Stimulated activated naive B cell treated with anti-CD40 and anti-IgM and Interleukin-4, amounts not matched to agents 10 μg/mL and 1 μg/mL and 100 μg/mL, for 72 hours (primary cell): ENCODE results near the gene FZD2.
"Not testable (repeated sequence)": the region's sequence is repeated elsewhere in the genome, so short reads cannot be mapped to it uniquely, and the experiment has no call there.

Source experiments
- ATAC-seq, 2 donors: fragments of 150-1000 bp; cut with Tn5 transposase; replicated peaks; 2 replicates each; pipeline ENCODE4 v1.10.0; 2021; ENCODE audit warnings: moderate library complexity in 1 of 2
- DNase-seq: peaks from one replicate; pipeline ENCODE4 v3.0.0; 2021
- H3K27ac Mint-ChIP-seq: one replicate; pipeline ENCODE4 v1.8.0; 2022; ENCODE audit warnings: mild to moderate bottlenecking, mixed read lengths
- H3K27me3 Mint-ChIP-seq, 2 donors: one replicate each; pipeline ENCODE4 v1.8.0; 2022; ENCODE audit warnings: mixed read lengths in 2 of 2
- H3K36me3 Mint-ChIP-seq, 2 donors: one replicate each; pipeline ENCODE4 v1.8.0; 2022; ENCODE audit warnings: mixed read lengths in 2 of 2, mild to moderate bottlenecking in 1 of 2
- H3K4me1 Mint-ChIP-seq, 2 donors: one replicate each; pipeline ENCODE4 v1.8.0; 2022; ENCODE audit warnings: mixed read lengths in 2 of 2, mild to moderate bottlenecking in 1 of 2
- H3K4me3 Mint-ChIP-seq, 2 donors: one replicate each; pipeline ENCODE4 v1.8.0; 2022; ENCODE audit warnings: mild to moderate bottlenecking in 2 of 2, mixed read lengths in 2 of 2, moderate library complexity in 1 of 2
- H3K9me3 Mint-ChIP-seq, 2 donors: one replicate each; pipeline ENCODE4 v1.8.0; 2022; ENCODE audit warnings: mixed read lengths in 2 of 2, mild to moderate bottlenecking in 1 of 2

Gene FZD2

GRCh38 chr17:44556832-44557606, at the start of gene FZD2:
FZD2 (plus strand) TSS chr17:44557484; CDS start chr17:44557689, 205 bp downstream.
- peaks cover 21 to 34% of the 10 kb centered on the region in 2 donors for H3K4me1 Mint-ChIP-seq
- peak within 1 kb of the TSS; percentile 86 for H3K27ac Mint-ChIP-seq
- ATAC-seq = peak; percentile 86 to 89
- H3K27me3 Mint-ChIP-seq = peaks cover 50 to 56% of the 10 kb centered on the region in 2 donors
- DNase-seq = peak; percentile 67
- peaks cover 3% of the 10 kb centered on the region in 2 donors for H3K9me3 Mint-ChIP-seq
- H3K36me3 Mint-ChIP-seq = peaks cover 0 to 5% of the 10 kb centered on the region in 2 donors
- H3K4me3 Mint-ChIP-seq = peak within 1 kb of the TSS; percentile 88 to 93

GRCh38 chr17:44511241-44512134, 45.8 kb upstream of the FZD2 start:
- peaks cover 13 to 24% of the 10 kb centered on the region in 2 donors for H3K27me3 Mint-ChIP-seq
- DNase-seq, H3K27ac Mint-ChIP-seq, H3K36me3 Mint-ChIP-seq, H3K4me1 Mint-ChIP-seq, H3K4me3 Mint-ChIP-seq, H3K9me3 Mint-ChIP-seq: not testable (repeated sequence)
- peak; percentile 29 to 31 for ATAC-seq

- no peak for DNase-seq
- Mint-ChIP-seq H3K27me3 (peaks cover 26 to 40% of the 10 kb centered on the region in 2 donors), H3K27ac (no peak overlapping the region), H3K4me3 (no peak overlapping the region), H3K4me1 (no peaks in the 10 kb centered on the region), H3K9me3 (no peaks in the 10 kb centered on the region), H3K36me3 (no peaks in the 10 kb centered on the region)
- ATAC-seq = no peak
Measured at GRCh38 chr17:44518032-44518431, 39.3 kb upstream of the FZD2 start.

GRCh38 chr17:44522883-44523671, 34.2 kb upstream of the FZD2 start:
- no peak overlapping the region for H3K27ac Mint-ChIP-seq

GRCh38 chr17:44523672-44523972, 33.7 kb upstream of the FZD2 start:
- ATAC-seq = no peak
- H3K36me3 Mint-ChIP-seq = no peaks in the 10 kb centered on the region
- H3K27me3 Mint-ChIP-seq = peaks cover 13 to 44% of the 10 kb centered on the region in 2 donors

More at GRCh38 chr17:44522883-44523671, 34.2 kb upstream of the FZD2 start:
- H3K4me1 Mint-ChIP-seq = peaks cover 0 to 1% of the 10 kb centered on the region in 2 donors
- H3K27me3 Mint-ChIP-seq = peaks cover 14 to 50% of the 10 kb centered on the region in 2 donors
- ATAC-seq (peak; percentile 64), DNase-seq (peak; percentile 22)
- peaks cover 0 to 2% of the 10 kb centered on the region in 2 donors for H3K9me3 Mint-ChIP-seq
- no peaks in the 10 kb centered on the region for H3K36me3 Mint-ChIP-seq
- no peak overlapping the region for H3K4me3 Mint-ChIP-seq

DNA sequence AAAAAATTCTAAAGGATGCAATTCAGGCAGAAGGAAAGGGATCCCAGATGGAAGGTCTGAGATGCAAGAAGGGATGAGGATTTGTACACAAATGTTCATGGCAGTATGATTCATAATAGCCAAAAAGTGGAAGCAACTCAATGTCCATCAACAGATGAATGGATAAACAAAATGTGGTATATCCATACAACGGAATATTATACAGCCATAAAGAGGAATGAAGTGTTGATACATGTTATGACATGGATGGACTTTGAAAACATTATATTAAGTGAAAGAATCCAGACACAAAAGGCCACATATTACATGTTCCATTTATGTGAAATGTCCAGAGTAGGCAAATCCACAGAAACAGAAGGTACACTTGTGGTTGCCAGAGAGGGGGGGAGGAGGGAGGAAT, 30.2 kb upstream of the FZD2 start:
- Mint-ChIP-seq H3K9me3 (peaks cover 0 to 2% of the 10 kb centered on the region in 2 donors), H3K4me3 (no peak overlapping the region), H3K27ac (no peak overlapping the region), H3K36me3 (no peaks in the 10 kb centered on the region), H3K27me3 (peaks cover 11 to 30% of the 10 kb centered on the region in 2 donors), H3K4me1 (peaks cover 0 to 1% of the 10 kb centered on the region in 2 donors)
- ATAC-seq (no peak), DNase-seq (no peak)

More at GRCh38 chr17:44523672-44523972, 33.7 kb upstream of the FZD2 start:
- Mint-ChIP-seq H3K27ac (no peak overlapping the region), H3K4me1 (peaks cover 0 to 1% of the 10 kb centered on the region in 2 donors), H3K9me3 (peaks cover 0 to 2% of the 10 kb centered on the region in 2 donors), H3K4me3 (no peak overlapping the region)
- DNase-seq = no peak

GRCh38 chr17:44527954-44528353, 29.3 kb upstream of the FZD2 start:
- no peak for ATAC-seq
- Mint-ChIP-seq H3K27me3 (peaks cover 11 to 35% of the 10 kb centered on the region in 2 donors), H3K9me3 (peaks cover 0 to 2% of the 10 kb centered on the region in 2 donors), H3K36me3 (no peaks in the 10 kb centered on the region), H3K27ac (no peak overlapping the region), H3K4me3 (no peak overlapping the region), H3K4me1 (peaks cover 0 to 1% of the 10 kb centered on the region in 2 donors)
- no peak for DNase-seq

DNA sequence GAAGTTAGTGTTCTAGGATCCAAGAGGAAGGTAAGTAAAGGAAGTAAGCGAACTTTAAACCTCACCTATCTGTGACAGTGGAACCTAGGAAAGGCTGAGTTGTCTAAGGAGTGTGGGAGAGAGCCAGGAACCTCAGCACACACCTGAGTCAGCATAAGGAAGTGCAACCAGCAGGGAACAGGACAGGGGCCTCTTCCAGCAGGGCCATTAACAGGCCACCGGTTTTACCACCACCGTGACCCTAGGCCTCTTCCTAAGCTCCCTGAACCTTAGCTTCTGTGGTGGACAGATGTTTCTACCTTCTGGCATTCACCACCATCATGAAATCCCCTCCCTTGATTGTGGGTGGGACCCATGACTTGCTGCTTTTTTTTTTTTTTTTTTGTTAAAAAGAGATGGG, 27.4 kb upstream of the FZD2 start:
- DNase-seq (no peak), ATAC-seq (no peak)
- no peak overlapping the region for H3K27ac Mint-ChIP-seq
- no peaks in the 10 kb centered on the region for H3K36me3 Mint-ChIP-seq
- H3K4me3 Mint-ChIP-seq = no peak overlapping the region
- peaks cover 0 to 2% of the 10 kb centered on the region in 2 donors for H3K9me3 Mint-ChIP-seq
- H3K27me3 Mint-ChIP-seq = peaks cover 15 to 24% of the 10 kb centered on the region in 2 donors
- peaks cover 8 to 11% of the 10 kb centered on the region in 2 donors for H3K4me1 Mint-ChIP-seq

- Mint-ChIP-seq H3K36me3 (no peaks in the 10 kb centered on the region), H3K27me3 (peaks cover 10 to 19% of the 10 kb centered on the region in 2 donors), H3K4me1 (peaks cover 10 to 14% of the 10 kb centered on the region in 2 donors), H3K4me3 (no peak overlapping the region), H3K27ac (no peak overlapping the region), H3K9me3 (peaks cover 0 to 2% of the 10 kb centered on the region in 2 donors)
- ATAC-seq (no peak), DNase-seq (no peak)
Measured at GRCh38 chr17:44530896-44531418, 26.3 kb upstream of the FZD2 start.

GRCh38 chr17:44533533-44534246, 23.6 kb upstream of the FZD2 start:
- DNase-seq (peak; percentile 68), ATAC-seq (peak; percentile 88 to 92)

DNA sequence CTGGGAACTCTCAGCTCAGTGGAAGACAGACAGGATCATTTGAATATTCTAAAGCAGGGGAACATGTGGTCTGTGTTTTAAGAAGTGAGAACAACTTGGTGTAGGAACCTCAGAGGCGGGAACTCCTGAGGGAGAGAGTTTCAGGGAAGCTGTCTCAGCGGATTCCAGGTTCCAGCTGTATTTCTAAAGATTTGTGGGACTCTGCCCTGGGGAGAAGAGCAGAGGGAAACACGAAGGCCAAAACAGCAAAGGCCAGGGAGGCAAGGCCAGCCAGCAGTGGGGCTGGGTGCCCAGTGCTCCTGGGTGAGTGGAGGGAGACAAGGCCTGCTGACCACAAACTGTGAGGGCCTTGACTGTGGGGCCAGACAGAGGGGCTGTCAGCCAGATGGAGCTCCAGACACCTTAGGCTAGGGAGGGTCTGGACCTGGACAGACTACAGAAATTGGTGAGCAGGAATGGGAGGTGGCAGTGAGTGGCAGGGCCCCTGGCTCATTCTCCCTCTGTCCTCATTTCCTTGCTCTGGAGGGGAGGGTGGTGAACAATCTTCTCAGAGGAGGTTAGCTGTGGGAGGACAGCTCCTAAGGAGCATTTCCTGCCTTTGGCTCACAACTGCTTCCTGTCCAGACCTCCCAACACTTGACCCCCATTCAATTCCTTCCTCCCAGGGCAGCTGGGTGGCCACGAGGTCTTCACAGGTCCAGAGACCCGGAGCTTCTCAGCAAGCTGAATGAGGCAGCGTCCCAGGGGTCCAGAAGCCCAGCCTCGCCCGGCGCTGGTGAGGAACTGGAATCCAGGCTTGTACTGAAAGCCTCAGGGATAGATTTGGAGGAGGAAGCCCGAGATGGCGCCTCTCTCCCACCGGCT, 21.0 kb upstream of the FZD2 start:
- peaks cover 0 to 4% of the 10 kb centered on the region in 2 donors for H3K9me3 Mint-ChIP-seq
- peaks cover 26 to 41% of the 10 kb centered on the region in 2 donors for H3K27me3 Mint-ChIP-seq
- peaks cover 14 to 17% of the 10 kb centered on the region in 2 donors for H3K4me1 Mint-ChIP-seq
- H3K36me3 Mint-ChIP-seq = no peaks in the 10 kb centered on the region
- H3K27ac Mint-ChIP-seq = peak overlapping the region; percentile 5
- DNase-seq (no peak), ATAC-seq (peak; percentile 48 to 59)
- no peak overlapping the region for H3K4me3 Mint-ChIP-seq

More at GRCh38 chr17:44533533-44534246, 23.6 kb upstream of the FZD2 start:
- H3K4me1 Mint-ChIP-seq = peaks cover 14 to 17% of the 10 kb centered on the region in 2 donors
- peaks cover 0 to 4% of the 10 kb centered on the region in 2 donors for H3K9me3 Mint-ChIP-seq
- H3K27me3 Mint-ChIP-seq = peaks cover 10 to 16% of the 10 kb centered on the region in 2 donors
- no peak overlapping the region for H3K4me3 Mint-ChIP-seq
- H3K27ac Mint-ChIP-seq = no peak overlapping the region
- no peaks in the 10 kb centered on the region for H3K36me3 Mint-ChIP-seq

DNA sequence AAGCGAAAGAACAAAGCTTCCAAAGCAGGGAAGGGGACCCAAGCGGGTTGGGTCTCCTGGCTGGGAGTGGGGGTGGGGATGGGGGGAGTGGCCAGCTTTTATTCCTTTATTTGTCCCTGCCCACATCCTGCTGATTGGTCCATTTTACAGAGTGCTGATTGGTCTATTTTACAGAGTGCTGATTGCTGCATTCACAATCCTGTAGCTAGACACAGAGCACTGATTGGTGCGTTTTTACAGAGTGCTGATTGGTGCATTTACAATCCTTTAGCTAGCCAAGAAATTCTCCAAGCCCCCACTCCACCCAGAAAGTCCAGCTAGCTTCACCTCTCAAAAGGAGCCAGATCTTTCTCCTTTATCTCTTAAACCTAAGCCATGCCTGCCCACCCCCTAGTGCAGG, 19.4 kb upstream of the FZD2 start:
- peaks cover 34 to 44% of the 10 kb centered on the region in 2 donors for H3K27me3 Mint-ChIP-seq
- not testable (repeated sequence) for H3K9me3 Mint-ChIP-seq, H3K36me3 Mint-ChIP-seq, DNase-seq, ATAC-seq, H3K4me3 Mint-ChIP-seq, H3K27ac Mint-ChIP-seq
- H3K4me1 Mint-ChIP-seq = peaks cover 14 to 17% of the 10 kb centered on the region in 2 donors
